ENCODE results near the gene F13A1. TPM values are rescaled to one million over a fixed set of nuclear protein-coding genes. Genes with fewer than 3 reads are reported as not detected.

F13A1 gene
- total and polyA plus RNA-seq, 2 of the 13 experiments (the other 11 are each of a cell fraction or from before 2014, with no cell fraction given) = not detected

- Histone ChIP-seq H3K36me3 (replicated peaks in 1 of 2; ENCODE audit: control insufficient read depth in 1 of 2, insufficient read depth in 2 of 2, low read length in 2 of 2) (no peaks in the 10 kb centered on the region), H3K9ac (ENCODE audit: insufficient read depth, low read depth, low read length) (no peak overlapping the region), H4K20me1 (ENCODE audit: insufficient read depth, low read length) (no peaks in the 10 kb centered on the region), H3K4me1 (ENCODE audit: insufficient read depth, low read length) (no peaks in the 10 kb centered on the region), H3K4me2 (ENCODE audit: low read depth, low read length) (no peak overlapping the region), H3K27me3 (ENCODE audit: control insufficient read depth in 1 of 2, insufficient read depth in 2 of 2, low read length in 2 of 2) (no peaks in the 10 kb centered on the region), H3K4me3 (replicated peaks in 1 of 3; ENCODE audit: insufficient read depth in 1 of 3, low read depth in 2 of 3, low read length in 3 of 3) (no peak overlapping the region), H3K79me2 (ENCODE audit: insufficient read depth, low read length) (no peaks in the 10 kb centered on the region), H2AFZ (ENCODE audit: low read length) (no peak overlapping the region), H3K27ac (ENCODE audit: extremely low read length, insufficient read depth, low read length) (no peak overlapping the region), H3K9me3 (ENCODE audit: low read length) (no peaks in the 10 kb centered on the region)
- DNase-seq (ENCODE audit: low spot score) (no peak), FAIRE-seq (no peak), ATAC-seq (no peak)
- 0 out of 2 replicates have a peak, but pooled peaks have one; percentile 16 for TF ChIP-seq MAFF (IDR thresholded peaks at IDR 0.05; ENCODE audit: low read depth, low read length)
- no peak for TF ChIP-seq HNF1B (CRISPR knock-in tag; IDR thresholded peaks at IDR 0.05)
- peak; percentile 53 to 54; a peak in 3 of 4 replicates for TF ChIP-seq MAFK (conservative IDR thresholded peaks at IDR 0.05 in 1 of 2, IDR thresholded peaks at IDR 0.05 in 1 of 2; ENCODE audit: low read length in 2 of 2)
- in situ Hi-C loops (cut with HindIII; ENCODE audit: extremely low pct_ligation_motif_present, low pct_unique_long_range_greater_than_20kb) (no loop called here), intact Hi-C loops (cut with micrococcal nuclease; ENCODE audit: unreplicated experiment) (no loop called here)
- ChIA-PET POLR2A (no interaction called here), CTCF (ENCODE audit: low intra/inter-chr PET ratio, low total read pairs) (no interaction called here)
- BruUV-seq (replicated peaks) = no TSS peak
- WGBS (ENCODE audit: low lambda C conversion rate) = 3% methylated on average over 1 of the region's 1 CpG
These were observed 128.6 kb downstream of the F13A1 start for GRCh38 chr6:6191909-6192308.

- intact Hi-C loops (cut with micrococcal nuclease; ENCODE audit: unreplicated experiment) = no loop called here
- no peaks in the 10 kb centered on the region for H3K79me2 ChIP-seq (ENCODE audit: insufficient read depth, low read length)
- no peak for FAIRE-seq
- TF ChIP-seq KMT2B (CRISPR knock-in tag; IDR thresholded peaks at IDR 0.05) (0 out of 2 replicates have a peak, but pooled peaks have one; percentile 25), ZUFSP (CRISPR knock-in tag; IDR thresholded peaks at IDR 0.05; ENCODE audit: borderline replicate concordance) (no peak), ZNF530 (CRISPR knock-in tag; IDR thresholded peaks at IDR 0.05; ENCODE audit: low read depth) (no peak), MYPOP (CRISPR knock-in tag; IDR thresholded peaks at IDR 0.05) (peak; percentile 32; the same call in 1 of the 2 replicates), PRDM10 (CRISPR knock-in tag; IDR thresholded peaks at IDR 0.05; ENCODE audit: low read depth) (no peak), RAD51 (IDR thresholded peaks at IDR 0.05; ENCODE audit: borderline replicate concordance) (no peak), BHLHE40 (IDR thresholded peaks at IDR 0.05; ENCODE audit: low read length) (no peak)
These were observed 129.0 kb downstream of the F13A1 start for GRCh38 chr6:6191476-6191875.

More at GRCh38 chr6:6191476-6191875, 129.0 kb downstream of the F13A1 start:
- H3K9ac ChIP-seq (ENCODE audit: insufficient read depth, low read depth, low read length) = no peak overlapping the region
- H3K27ac ChIP-seq (ENCODE audit: extremely low read length, insufficient read depth, low read length) = no peak overlapping the region
- ATAC-seq (no peak), DNase-seq (ENCODE audit: low spot score) (peak; percentile 13)
- H3K36me3 ChIP-seq (replicated peaks in 1 of 2; ENCODE audit: control insufficient read depth in 1 of 2, insufficient read depth in 2 of 2, low read length in 2 of 2) = no peaks in the 10 kb centered on the region
- ChIA-PET POLR2A (no interaction called here), CTCF (ENCODE audit: low intra/inter-chr PET ratio, low total read pairs) (no interaction called here)
- in situ Hi-C loops (cut with HindIII; ENCODE audit: extremely low pct_ligation_motif_present, low pct_unique_long_range_greater_than_20kb) = no loop called here
- H3K4me2 ChIP-seq (ENCODE audit: low read depth, low read length) = no peak overlapping the region
- no peak overlapping the region for H3K4me3 ChIP-seq (replicated peaks in 1 of 3; ENCODE audit: insufficient read depth in 1 of 3, low read depth in 2 of 3, low read length in 3 of 3)
- BruUV-seq (replicated peaks) = no TSS peak
- WGBS (ENCODE audit: low lambda C conversion rate) = 0% methylated on average over 2 of the region's 2 CpGs
- no peaks in the 10 kb centered on the region for H4K20me1 ChIP-seq (ENCODE audit: insufficient read depth, low read length)
- no peaks in the 10 kb centered on the region for H3K4me1 ChIP-seq (ENCODE audit: insufficient read depth, low read length)
- H3K27me3 ChIP-seq (ENCODE audit: control insufficient read depth in 1 of 2, insufficient read depth in 2 of 2, low read length in 2 of 2) = no peaks in the 10 kb centered on the region
- no peak overlapping the region for H2AFZ ChIP-seq (ENCODE audit: low read length)
- no peaks in the 10 kb centered on the region for H3K9me3 ChIP-seq (ENCODE audit: low read length)

Measured in HepG2 (cell line).